Testis (tissue), 2 donors: ENCODE results near the gene WDR82.

ENCODE experiments used
- POLR2A ChIP-seq: fragments of 450-650 bp; IDR thresholded peaks from one replicate; pipeline ENCODE4 v1.6.1; 2017; ENCODE audit warnings: antibody characterized with exemption, mild to moderate bottlenecking, moderate library complexity
- TF ChIP-seq, protein P1 (sequence below), 3 experiments: fragments of 450-650 bp in 2 of 3; fragments of 200-600 bp in 1 of 3; sonication (generic) in 1 of 3; IDR thresholded peaks; one replicate each; pipeline ENCODE4 v1.5.1; 2016 to 2019; ENCODE audit warnings: antibody characterized with exemption in 3 of 3, mild to moderate bottlenecking in 2 of 3, moderate library complexity in 1 of 3

GRCh38 chr3:52319921-52320595 lies 41.6 kb upstream of the WDR82 start:
- TF ChIP-seq, protein P1, sequence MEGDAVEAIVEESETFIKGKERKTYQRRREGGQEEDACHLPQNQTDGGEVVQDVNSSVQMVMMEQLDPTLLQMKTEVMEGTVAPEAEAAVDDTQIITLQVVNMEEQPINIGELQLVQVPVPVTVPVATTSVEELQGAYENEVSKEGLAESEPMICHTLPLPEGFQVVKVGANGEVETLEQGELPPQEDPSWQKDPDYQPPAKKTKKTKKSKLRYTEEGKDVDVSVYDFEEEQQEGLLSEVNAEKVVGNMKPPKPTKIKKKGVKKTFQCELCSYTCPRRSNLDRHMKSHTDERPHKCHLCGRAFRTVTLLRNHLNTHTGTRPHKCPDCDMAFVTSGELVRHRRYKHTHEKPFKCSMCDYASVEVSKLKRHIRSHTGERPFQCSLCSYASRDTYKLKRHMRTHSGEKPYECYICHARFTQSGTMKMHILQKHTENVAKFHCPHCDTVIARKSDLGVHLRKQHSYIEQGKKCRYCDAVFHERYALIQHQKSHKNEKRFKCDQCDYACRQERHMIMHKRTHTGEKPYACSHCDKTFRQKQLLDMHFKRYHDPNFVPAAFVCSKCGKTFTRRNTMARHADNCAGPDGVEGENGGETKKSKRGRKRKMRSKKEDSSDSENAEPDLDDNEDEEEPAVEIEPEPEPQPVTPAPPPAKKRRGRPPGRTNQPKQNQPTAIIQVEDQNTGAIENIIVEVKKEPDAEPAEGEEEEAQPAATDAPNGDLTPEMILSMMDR (IDR thresholded peaks at IDR 0.05) = no peak
- no peak for TF ChIP-seq POLR2A
